LNCaP clone FGC (cell line): ENCODE data around the gene TNS1.

ENCODE experiments used
- DNase-seq: peaks from one replicate; pipeline ENCODE4 v3.0.0-alpha.2; 2011; ENCODE audit warnings: low read depth
- H3K4me3 ChIP-seq: 2 replicates; pipeline ENCODE4 v1.5.1; 2011; ENCODE audit warnings: mild to moderate bottlenecking, low read depth, low read length, control low read depth
- TF ChIP-seq, protein P1 (sequence below): IDR thresholded peaks from 2 replicates; pipeline ENCODE4 v1.5.1; 2012; ENCODE audit warnings: mild to moderate bottlenecking; ENCODE audit not compliant: control insufficient read depth, insufficient read depth; ENCODE audit errors: extremely low read depth

The TNS1 gene

DNA sequence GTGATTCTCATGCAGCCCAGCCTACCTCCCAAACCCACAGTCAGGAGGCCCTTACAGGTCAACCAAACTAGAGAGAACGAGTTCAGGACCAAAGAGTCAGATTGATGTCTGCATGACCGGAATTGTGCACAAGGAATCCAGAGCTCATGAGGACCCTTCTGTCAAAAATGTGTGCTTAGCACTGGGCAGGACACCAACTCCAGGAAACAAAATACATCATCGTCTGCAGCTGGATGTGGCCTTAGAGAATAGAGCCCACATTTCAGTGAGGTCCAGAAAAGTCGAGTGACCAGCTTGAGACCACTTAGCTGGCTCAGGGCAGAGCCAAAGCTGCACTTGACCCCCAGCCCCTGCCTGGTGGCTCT lies 3.2 kb downstream of the TNS1 start:
- H3K4me3 ChIP-seq: no peak overlapping the region
- DNase-seq: no peak
- TF ChIP-seq, protein P1, sequence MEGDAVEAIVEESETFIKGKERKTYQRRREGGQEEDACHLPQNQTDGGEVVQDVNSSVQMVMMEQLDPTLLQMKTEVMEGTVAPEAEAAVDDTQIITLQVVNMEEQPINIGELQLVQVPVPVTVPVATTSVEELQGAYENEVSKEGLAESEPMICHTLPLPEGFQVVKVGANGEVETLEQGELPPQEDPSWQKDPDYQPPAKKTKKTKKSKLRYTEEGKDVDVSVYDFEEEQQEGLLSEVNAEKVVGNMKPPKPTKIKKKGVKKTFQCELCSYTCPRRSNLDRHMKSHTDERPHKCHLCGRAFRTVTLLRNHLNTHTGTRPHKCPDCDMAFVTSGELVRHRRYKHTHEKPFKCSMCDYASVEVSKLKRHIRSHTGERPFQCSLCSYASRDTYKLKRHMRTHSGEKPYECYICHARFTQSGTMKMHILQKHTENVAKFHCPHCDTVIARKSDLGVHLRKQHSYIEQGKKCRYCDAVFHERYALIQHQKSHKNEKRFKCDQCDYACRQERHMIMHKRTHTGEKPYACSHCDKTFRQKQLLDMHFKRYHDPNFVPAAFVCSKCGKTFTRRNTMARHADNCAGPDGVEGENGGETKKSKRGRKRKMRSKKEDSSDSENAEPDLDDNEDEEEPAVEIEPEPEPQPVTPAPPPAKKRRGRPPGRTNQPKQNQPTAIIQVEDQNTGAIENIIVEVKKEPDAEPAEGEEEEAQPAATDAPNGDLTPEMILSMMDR: no peak

DNA sequence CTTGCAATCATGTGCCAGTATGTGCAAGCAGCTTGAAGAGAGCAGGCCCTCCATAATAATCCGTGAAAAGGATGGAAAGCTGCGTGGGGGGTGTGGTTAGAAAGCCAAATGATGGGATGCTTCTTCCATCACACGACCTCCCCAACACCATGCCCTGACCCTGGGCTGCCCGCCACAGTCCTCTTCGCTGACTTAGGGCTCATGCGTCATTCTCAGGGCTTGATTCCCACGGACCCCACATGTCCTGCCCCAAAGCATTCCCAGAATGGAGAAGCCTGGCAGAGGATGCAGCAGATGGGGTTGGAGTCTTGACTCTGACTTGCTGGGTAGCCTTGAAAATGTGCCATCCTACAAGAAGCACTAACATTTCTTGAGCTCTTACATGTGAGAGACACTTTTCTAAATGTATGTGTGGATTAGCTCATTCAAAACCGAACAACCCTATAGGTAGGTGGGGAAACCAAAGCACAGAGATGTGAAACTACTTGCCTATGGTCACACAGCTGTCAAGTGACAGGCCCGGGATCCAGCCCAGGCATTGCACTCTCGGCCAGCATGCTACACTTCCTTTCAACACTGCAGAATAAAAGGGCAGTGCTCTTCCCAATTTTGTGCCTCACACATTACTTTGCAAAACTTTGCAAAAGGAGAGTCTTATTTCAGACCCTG lies 3.7 kb downstream of the TNS1 start:
- no peak for DNase-seq
- no peak overlapping the region for H3K4me3 ChIP-seq
- TF ChIP-seq, protein P1: no peak

DNA sequence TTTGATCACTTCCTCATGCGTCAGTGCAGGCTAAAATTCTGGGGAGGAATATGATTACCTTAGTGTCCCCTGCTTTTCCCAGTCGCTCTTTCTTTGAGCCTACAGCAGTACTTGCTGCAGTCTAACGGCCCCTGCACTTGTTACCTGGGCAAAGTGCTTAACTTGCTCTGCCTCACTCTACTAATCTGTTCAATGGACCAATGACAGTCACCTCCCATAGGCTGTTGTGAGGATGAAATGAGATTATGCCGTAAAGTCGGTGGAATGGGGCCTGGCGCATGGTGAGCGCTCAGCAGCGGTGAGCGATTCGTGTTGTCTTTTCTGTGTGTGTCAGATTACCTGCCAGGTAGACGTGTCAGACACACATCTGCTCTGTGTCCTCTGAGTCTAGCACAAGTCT lies 5.3 kb downstream of the TNS1 start:
- TF ChIP-seq, protein P1: no peak
- H3K4me3 ChIP-seq: no peak overlapping the region

DNA sequence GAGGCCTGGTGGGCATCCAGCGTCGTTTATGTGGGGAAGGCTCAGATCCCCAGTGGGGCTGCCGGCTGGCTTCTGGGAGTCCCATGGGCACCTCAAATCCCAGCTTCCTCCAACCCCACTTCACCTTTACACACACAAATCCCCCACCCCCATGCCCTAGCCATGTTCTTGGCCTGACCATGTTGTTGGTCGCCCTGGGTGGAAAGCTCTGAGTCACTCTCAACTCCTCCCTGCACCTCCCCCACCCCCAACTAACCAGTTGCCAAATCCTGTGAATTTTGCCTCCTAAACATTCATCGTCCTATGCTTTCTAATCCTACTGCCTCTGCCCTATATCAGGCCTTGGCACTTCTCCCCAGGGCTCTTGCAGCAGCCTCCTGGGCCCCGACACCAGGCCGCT lies 6.4 kb downstream of the TNS1 start:
- no peak for DNase-seq
- H3K4me3 ChIP-seq: no peak overlapping the region
- TF ChIP-seq, protein P1: no peak

More for the DNA sequence above, 5.3 kb downstream of the TNS1 start:
- no peak for DNase-seq

- DNase-seq: no peak
- TF ChIP-seq, protein P1: no peak
- no peak overlapping the region for H3K4me3 ChIP-seq
Observed at GRCh38 chr2:217995731-217996231, 7.0 kb downstream of the TNS1 start.

DNA sequence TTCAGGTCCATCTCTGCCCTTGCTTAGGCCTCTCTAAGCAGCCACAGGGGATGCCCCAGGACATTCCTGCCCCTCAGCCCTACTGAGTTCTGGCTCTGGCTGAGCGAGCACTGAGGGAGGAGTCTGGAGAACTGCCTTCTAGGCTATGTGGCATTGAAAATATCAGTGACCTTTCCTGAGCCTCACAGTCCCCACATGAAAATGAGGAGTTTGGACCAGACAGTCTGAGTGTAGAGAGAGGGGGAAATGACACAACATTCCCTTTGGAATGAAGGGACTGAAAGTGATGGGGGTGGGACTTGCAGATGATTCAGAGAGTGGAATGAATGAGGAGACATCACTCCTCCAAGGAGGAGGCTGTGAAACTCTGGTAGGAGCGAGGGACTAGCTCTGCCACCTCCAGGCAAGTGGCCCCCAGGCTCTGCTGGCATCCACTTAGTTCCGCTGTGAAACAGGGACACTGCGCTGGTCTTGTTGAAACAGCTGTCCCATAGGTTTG lies 8.0 kb downstream of the TNS1 start:
- TF ChIP-seq, protein P1: no peak
- no peak overlapping the region for H3K4me3 ChIP-seq
- DNase-seq: no peak

- DNase-seq: no peak
- H3K4me3 ChIP-seq: no peak overlapping the region
- TF ChIP-seq, protein P1: peak; percentile 74
Observed at GRCh38 chr2:217993817-217994463, 8.9 kb downstream of the TNS1 start.
